ENCODE results near the gene BOK. TPM values are rescaled to one million over a fixed set of nuclear protein-coding genes. Genes with fewer than 3 reads are reported as not detected.
"Not testable (repeated sequence)": the region's sequence is repeated elsewhere in the genome, so short reads cannot be mapped to it uniquely, and the experiment has no call there.

Gene BOK
- polyA plus RNA-seq, 1 donor from 2014 or later = 2.3 TPM

GRCh38 chr2:241564596-241565410, 6.3 kb downstream of the BOK start:
- TF ChIP-seq RAD21 (conservative IDR thresholded peaks at IDR 0.05) = no peak
- no peak for TF ChIP-seq CTCF (IDR thresholded peaks at IDR 0.05; ENCODE audit: poor library complexity, severe bottlenecking)
- TF ChIP-seq EP300 (conservative IDR thresholded peaks at IDR 0.05; ENCODE audit: poor library complexity, severe bottlenecking) = no peak
- TF ChIP-seq SMC3 (conservative IDR thresholded peaks at IDR 0.05; ENCODE audit: poor library complexity) = no peak
- TF ChIP-seq POLR2AphosphoS5 (IDR thresholded peaks at IDR 0.05) = no peak
- no peak for TF ChIP-seq MXI1 (conservative IDR thresholded peaks at IDR 0.05; ENCODE audit: poor library complexity, severe bottlenecking)
- no peak for TF ChIP-seq EZH2 (IDR thresholded peaks at IDR 0.05; ENCODE audit: borderline replicate concordance, insufficient read depth, low read length, poor library complexity, severe bottlenecking)
- TF ChIP-seq TAF1 (IDR thresholded peaks at IDR 0.05; ENCODE audit: low read depth) = no peak
- no peak for TF ChIP-seq REST (IDR thresholded peaks at IDR 0.05; ENCODE audit: borderline replicate concordance)

GRCh38 chr2:241565411-241565810, 6.9 kb downstream of the BOK start:
- H3K27me3 ChIP-seq (ENCODE audit: insufficient read depth, low read depth, low read length) = peaks cover 8% of the 10 kb centered on the region
- no peak overlapping the region for H3K4me2 ChIP-seq (ENCODE audit: low read length)
- H3K9ac ChIP-seq (ENCODE audit: low read length) = no peak overlapping the region
- no peaks in the 10 kb centered on the region for H3K79me2 ChIP-seq (replicated peaks; ENCODE audit: insufficient read depth, low read length)
- H4K20me1 ChIP-seq (ENCODE audit: insufficient read depth) = no peaks in the 10 kb centered on the region
- no peak for TF ChIP-seq SMC3 (conservative IDR thresholded peaks at IDR 0.05; ENCODE audit: poor library complexity)
- no peak for TF ChIP-seq MXI1 (conservative IDR thresholded peaks at IDR 0.05; ENCODE audit: poor library complexity, severe bottlenecking)
- no peak for TF ChIP-seq POLR2AphosphoS5 (IDR thresholded peaks at IDR 0.05)
- no peak for TF ChIP-seq RAD21 (conservative IDR thresholded peaks at IDR 0.05)
- no peak for TF ChIP-seq TAF1 (IDR thresholded peaks at IDR 0.05; ENCODE audit: low read depth)
- TF ChIP-seq EP300 (conservative IDR thresholded peaks at IDR 0.05; ENCODE audit: poor library complexity, severe bottlenecking) = no peak
- TF ChIP-seq REST (IDR thresholded peaks at IDR 0.05; ENCODE audit: borderline replicate concordance) = no peak
- no peak for TF ChIP-seq CTCF (IDR thresholded peaks at IDR 0.05; ENCODE audit: poor library complexity, severe bottlenecking)
- TF ChIP-seq EZH2 (IDR thresholded peaks at IDR 0.05; ENCODE audit: borderline replicate concordance, insufficient read depth, low read length, poor library complexity, severe bottlenecking) = no peak
- no peaks in the 10 kb centered on the region for H3K9me2 ChIP-seq (ENCODE audit: insufficient read depth, low read length)
- no peak overlapping the region for H3K4me3 ChIP-seq (ENCODE audit: low read length)
- H3K36me3 ChIP-seq (ENCODE audit: insufficient read depth, low read length) = no peaks in the 10 kb centered on the region
- no peak overlapping the region for H3K27ac ChIP-seq (ENCODE audit: low read length)
- no peaks in the 10 kb centered on the region for H3K9me3 ChIP-seq (ENCODE audit: low read length)
- H3F3A ChIP-seq (ENCODE audit: insufficient read depth, low read length, poor library complexity, severe bottlenecking) = no peaks in the 10 kb centered on the region
- H2AFZ ChIP-seq (ENCODE audit: low read depth, low read length) = no peak overlapping the region

More at GRCh38 chr2:241564596-241565410, 6.3 kb downstream of the BOK start:
- H3K4me3 ChIP-seq (ENCODE audit: low read length) = no peak overlapping the region
- H4K20me1 ChIP-seq (ENCODE audit: insufficient read depth) = no peaks in the 10 kb centered on the region
- H3K27ac ChIP-seq (ENCODE audit: low read length) = no peak overlapping the region
- no peaks in the 10 kb centered on the region for H3K79me2 ChIP-seq (replicated peaks; ENCODE audit: insufficient read depth, low read length)
- H2AFZ ChIP-seq (ENCODE audit: low read depth, low read length) = no peak overlapping the region
- no peaks in the 10 kb centered on the region for H3K9me3 ChIP-seq (ENCODE audit: low read length)
- no peak overlapping the region for H3K9ac ChIP-seq (ENCODE audit: low read length)
- peaks cover 11% of the 10 kb centered on the region for H3K27me3 ChIP-seq (ENCODE audit: insufficient read depth, low read depth, low read length)
- no peaks in the 10 kb centered on the region for H3F3A ChIP-seq (ENCODE audit: insufficient read depth, low read length, poor library complexity, severe bottlenecking)
- no peak overlapping the region for H3K4me2 ChIP-seq (ENCODE audit: low read length)
- H3K9me2 ChIP-seq (ENCODE audit: insufficient read depth, low read length) = no peaks in the 10 kb centered on the region
- no peaks in the 10 kb centered on the region for H3K36me3 ChIP-seq (ENCODE audit: insufficient read depth, low read length)

- not testable (repeated sequence) for H3K79me2 ChIP-seq (replicated peaks; ENCODE audit: insufficient read depth, low read length)
These were observed 7.5 kb downstream of the BOK start for GRCh38 chr2:241566021-241566420.

More at GRCh38 chr2:241566021-241566420, 7.5 kb downstream of the BOK start:
- not testable (repeated sequence) for H3F3A ChIP-seq (ENCODE audit: insufficient read depth, low read length, poor library complexity, severe bottlenecking); H3K9me2 ChIP-seq (ENCODE audit: insufficient read depth, low read length); H3K36me3 ChIP-seq (ENCODE audit: insufficient read depth, low read length); H3K9me3 ChIP-seq (ENCODE audit: low read length); H3K27ac ChIP-seq (ENCODE audit: low read length); H3K27me3 ChIP-seq (ENCODE audit: insufficient read depth, low read depth, low read length); H4K20me1 ChIP-seq (ENCODE audit: insufficient read depth); H3K4me3 ChIP-seq (ENCODE audit: low read length); H3K4me2 ChIP-seq (ENCODE audit: low read length); H3K9ac ChIP-seq (ENCODE audit: low read length); H2AFZ ChIP-seq (ENCODE audit: low read depth, low read length)

Measured in neural cell (in vitro differentiated cells).